GM19455 (cell line): ENCODE results near the gene DMXL2.
"Not testable (repeated sequence)": the region's sequence is repeated elsewhere in the genome, so short reads cannot be mapped to it uniquely, and the experiment has no call there.

Experiments used
- ATAC-seq: cut with Tn5 transposase; IDR thresholded peaks from one replicate; pipeline ENCODE4 v1.9.1; 2021; ENCODE audit not compliant: unreplicated experiment

The DMXL2 gene

GRCh38 chr15:51425517-51426040, 197.0 kb downstream of the DMXL2 start:
- no peak for ATAC-seq

- ATAC-seq = no peak
Measured at GRCh38 chr15:51424780-51425179, 197.8 kb downstream of the DMXL2 start.

GRCh38 chr15:51423040-51423439, 199.5 kb downstream of the DMXL2 start:
- ATAC-seq = not testable (repeated sequence)

- no peak for ATAC-seq
Measured at GRCh38 chr15:51416129-51416528, 206.4 kb downstream of the DMXL2 start.

GRCh38 chr15:51414256-51414860, 208.2 kb downstream of the DMXL2 start:
- ATAC-seq = no peak

GRCh38 chr15:51405693-51406523, 216.7 kb downstream of the DMXL2 start:
- no peak for ATAC-seq

GRCh38 chr15:51403946-51404695, 218.4 kb downstream of the DMXL2 start:
- no peak for ATAC-seq

GRCh38 chr15:51403072-51403878, 219.3 kb downstream of the DMXL2 start:
- no peak for ATAC-seq

GRCh38 chr15:51401872-51402517, 220.6 kb downstream of the DMXL2 start:
- no peak for ATAC-seq

- no peak for ATAC-seq
Measured at GRCh38 chr15:51401051-51401780, 221.4 kb downstream of the DMXL2 start.

- no peak for ATAC-seq
Measured at GRCh38 chr15:51398626-51399025, 223.9 kb downstream of the DMXL2 start.
